Colonic mucosa (tissue), 4 donors: ENCODE results near the gene AMZ1. TPM values are rescaled to one million over a fixed set of nuclear protein-coding genes. Genes with fewer than 3 reads are reported as not detected.
"Not testable (repeated sequence)": the region's sequence is repeated elsewhere in the genome, so short reads cannot be mapped to it uniquely, and the experiment has no call there.

Experiments used
- DNase-seq: peaks from one replicate; pipeline ENCODE4 v3.0.0-alpha.2; 2020
- H3K27ac ChIP-seq: fragments of 200-600 bp; one replicate; pipeline ENCODE4 v1.8.0; 2021
- H3K27me3 ChIP-seq: fragments of 200-600 bp; one replicate; pipeline ENCODE4 v1.8.0; 2021
- H3K36me3 ChIP-seq: fragments of 200-600 bp; one replicate; pipeline ENCODE4 v1.8.0; 2021
- H3K4me1 ChIP-seq: fragments of 200-600 bp; one replicate; pipeline ENCODE4 v1.8.0; 2021; ENCODE audit warnings: mild to moderate bottlenecking
- H3K4me3 ChIP-seq: fragments of 200-600 bp; one replicate; pipeline ENCODE4 v1.8.0; 2021
- H3K9ac ChIP-seq, 2 donors: one replicate each; pipeline ENCODE4 v1.7.0; 2013; ENCODE audit warnings: control low read depth in 2 of 2, low read depth in 2 of 2, low read length in 2 of 2
- H3K9me3 ChIP-seq: fragments of 200-600 bp; one replicate; pipeline ENCODE4 v1.8.0; 2021
- CTCF ChIP-seq: fragments of 200-600 bp; IDR thresholded peaks from one replicate; pipeline ENCODE4 v1.8.0; 2022; ENCODE audit warnings: antibody characterized with exemption, mild to moderate bottlenecking
- intact Hi-C: fragments of 100-400 bp; cut with DNase I; formaldehyde crosslinking; loops from one replicate; pipeline ENCODE4 v1.14.1; 2022
- total RNA-seq, 2 donors: library from RNA; stranded (reverse); fragmentation: NEBNext Ultra II Directional in 1 of 2; extraction: Animal tissue kit (Norgen Biotek cat#: 25700) in 1 of 2; gene quantifications; one replicate each; pipeline ENCODE4 v1.2.1, GENCODE V29; 2021
- donor health status: healthy.
- donor health status: DM: no; HTN: no; CAD: no.
- donor health status: DM: no; HTN: no; CAD: no.

The AMZ1 gene
- total RNA-seq, 2 donors from 2014 or later: 0.08 TPM; not detected in 1

- no peaks in the 10 kb centered on the region for H3K9me3 ChIP-seq
- TF ChIP-seq CTCF: no peak
- H3K36me3 ChIP-seq: no peaks in the 10 kb centered on the region
- intact Hi-C loops: no loop called here
- no peaks in the 10 kb centered on the region for H3K4me1 ChIP-seq
- H3K4me3 ChIP-seq: no peak overlapping the region
- DNase-seq: no peak
- H3K9ac ChIP-seq: no peak overlapping the region
- no peaks in the 10 kb centered on the region for H3K27me3 ChIP-seq
- no peak overlapping the region for H3K27ac ChIP-seq
Observed at GRCh38 chr7:2738766-2739549, 51.0 kb downstream of the AMZ1 start.

GRCh38 chr7:2743523-2744185 is 55.7 kb downstream of the AMZ1 start:
- H3K9me3 ChIP-seq, H3K9ac ChIP-seq, intact Hi-C loops, H3K4me3 ChIP-seq, DNase-seq, H3K36me3 ChIP-seq, H3K27ac ChIP-seq, H3K4me1 ChIP-seq, H3K27me3 ChIP-seq: not testable (repeated sequence)

- H3K4me1 ChIP-seq, H3K27ac ChIP-seq, H3K9ac ChIP-seq, H3K27me3 ChIP-seq, DNase-seq, intact Hi-C loops, H3K36me3 ChIP-seq, H3K4me3 ChIP-seq, H3K9me3 ChIP-seq: not testable (repeated sequence)
Observed at GRCh38 chr7:2748684-2749083, 60.7 kb downstream of the AMZ1 start.

- H3K4me1 ChIP-seq: no peaks in the 10 kb centered on the region
- no peak for TF ChIP-seq CTCF
- H3K4me3 ChIP-seq: no peak overlapping the region
- no peak overlapping the region for H3K9ac ChIP-seq
- intact Hi-C loops: no loop called here
- no peaks in the 10 kb centered on the region for H3K36me3 ChIP-seq
- no peak overlapping the region for H3K27ac ChIP-seq
- no peak for DNase-seq
- H3K9me3 ChIP-seq: no peaks in the 10 kb centered on the region
- H3K27me3 ChIP-seq: no peaks in the 10 kb centered on the region
Observed at GRCh38 chr7:2750004-2750407, 62.0 kb downstream of the AMZ1 start.

GRCh38 chr7:2751086-2751485 is 63.1 kb downstream of the AMZ1 start:
- H3K9me3 ChIP-seq: no peaks in the 10 kb centered on the region
- H3K27me3 ChIP-seq: no peaks in the 10 kb centered on the region
- no peak overlapping the region for H3K9ac ChIP-seq
- no peak overlapping the region for H3K27ac ChIP-seq
- no peak for DNase-seq
- no peak overlapping the region for H3K4me3 ChIP-seq
- intact Hi-C loops: no loop called here
- no peaks in the 10 kb centered on the region for H3K4me1 ChIP-seq
- H3K36me3 ChIP-seq: no peaks in the 10 kb centered on the region
- no peak for TF ChIP-seq CTCF

GRCh38 chr7:2753148-2753547 is 65.1 kb downstream of the AMZ1 start:
- Histone ChIP-seq H3K36me3 (no peaks in the 10 kb centered on the region), H3K9me3 (no peaks in the 10 kb centered on the region), H3K4me1 (no peaks in the 10 kb centered on the region), H3K27ac (no peak overlapping the region), H3K4me3 (no peak overlapping the region), H3K9ac (no peak overlapping the region), H3K27me3 (no peaks in the 10 kb centered on the region)
- no peak for DNase-seq
- intact Hi-C loops: no loop called here
- TF ChIP-seq CTCF: no peak
